H1 (cell line): ENCODE measurements around the gene KLHL7. TPM values are rescaled to one million over a fixed set of nuclear protein-coding genes. Genes with fewer than 3 reads are reported as not detected.

Experiments
- CBX8 ChIP-seq: fragments of 300-800, 300-1000 bp; sonication (generic); IDR thresholded peaks from 2 replicates; pipeline ENCODE4 v1.7.1; 2016; ENCODE audit warnings: low read depth, low read length, borderline replicate concordance
- NANOG ChIP-seq: IDR thresholded peaks from 2 replicates; pipeline ENCODE4 v1.6.1; 2011; ENCODE audit warnings: low read length, low read depth, mild to moderate bottlenecking, inconsistent platforms; ENCODE audit not compliant: insufficient read depth, poor library complexity, severe bottlenecking
- SP2 ChIP-seq: IDR thresholded peaks from 2 replicates; pipeline ENCODE4 v1.6.1; 2012; ENCODE audit warnings: mild to moderate bottlenecking, low read length, inconsistent platforms
- SP4 ChIP-seq: IDR thresholded peaks from 2 replicates; pipeline ENCODE4 v1.6.1; 2012; ENCODE audit warnings: low read length, inconsistent platforms
- polyA plus RNA-seq, 7 experiments: library from polyadenylated mRNA; depleted of rRNA in 3 of 7; stranded (reverse) in 5 of 7; unstranded in 2 of 7; fragments of >200 nt in 5 of 7; fragments of 200-250 nt in 2 of 7; gene quantifications; 1 replicate in 5 of 7; 2 replicates in 1 of 7; 4 replicates in 1 of 7; pipeline versions ENCODE4 v1.2.1 to v1.2.3, GENCODE V29; 2011 to 2013; ENCODE audit warnings: missing spikeins in 2 of 7, mixed read lengths in 2 of 7
- total RNA-seq: library from RNA; stranded (reverse); fragmentation: NEBNext Ultra II Directional; extraction: Animal tissue kit (Norgen Biotek cat#: 25700); gene quantifications from 2 replicates; pipeline ENCODE4 v1.2.1, GENCODE V29; 2021

The KLHL7 gene
- total and polyA plus RNA-seq, 2 of the 8 experiments (the other 6 are each of a cell fraction or from before 2014, with no cell fraction given), result 65.3 to 115 TPM

DNA sequence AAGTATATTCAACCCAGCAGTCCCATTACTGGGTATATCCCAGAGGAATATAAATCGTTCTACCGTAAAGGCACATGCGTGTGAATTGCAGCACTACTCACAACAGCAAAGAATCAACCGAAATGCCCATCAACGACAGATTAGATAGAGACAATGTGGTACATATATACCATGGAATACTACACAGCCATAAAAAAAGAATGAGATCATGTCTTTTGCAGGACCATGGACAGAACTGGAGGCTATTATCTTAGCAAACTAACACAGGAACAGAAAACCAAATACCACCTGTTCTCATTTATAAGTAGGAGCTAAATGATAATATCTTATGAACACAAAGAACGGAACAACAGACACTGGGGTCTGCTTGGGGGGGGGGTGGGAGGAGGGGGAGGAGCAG lies 44.3 kb upstream of the KLHL7 start (continued):
- no peak for TF ChIP-seq SP4
- no peak for TF ChIP-seq SP2
- no peak for TF ChIP-seq CBX8
- TF ChIP-seq NANOG, result no peak
